ENCODE measurements around the gene CLDN10.

DNA sequence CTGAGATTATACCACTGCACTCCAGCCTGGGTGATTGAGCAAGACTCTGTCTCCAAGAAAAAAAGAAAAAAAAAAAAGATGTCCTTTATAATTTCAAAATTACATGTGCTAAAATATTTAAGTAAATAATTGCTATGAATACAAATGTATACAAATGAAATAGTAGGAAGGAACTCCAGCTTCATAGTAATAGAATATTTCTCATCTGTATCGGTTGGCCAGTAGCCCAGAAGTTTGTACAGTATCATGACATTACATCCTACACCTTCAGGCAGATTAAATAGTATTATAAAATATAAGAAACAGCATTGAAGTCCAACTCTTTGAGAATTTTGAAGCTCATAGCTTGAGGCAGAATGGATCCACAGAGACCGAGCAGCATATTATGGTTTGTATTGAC lies 36.5 kb upstream of the CLDN10 start:
- no peak for TF ChIP-seq EZH2phosphoT487 (IDR thresholded peaks at IDR 0.05; ENCODE audit: low read length)
- TF ChIP-seq, protein P1, sequence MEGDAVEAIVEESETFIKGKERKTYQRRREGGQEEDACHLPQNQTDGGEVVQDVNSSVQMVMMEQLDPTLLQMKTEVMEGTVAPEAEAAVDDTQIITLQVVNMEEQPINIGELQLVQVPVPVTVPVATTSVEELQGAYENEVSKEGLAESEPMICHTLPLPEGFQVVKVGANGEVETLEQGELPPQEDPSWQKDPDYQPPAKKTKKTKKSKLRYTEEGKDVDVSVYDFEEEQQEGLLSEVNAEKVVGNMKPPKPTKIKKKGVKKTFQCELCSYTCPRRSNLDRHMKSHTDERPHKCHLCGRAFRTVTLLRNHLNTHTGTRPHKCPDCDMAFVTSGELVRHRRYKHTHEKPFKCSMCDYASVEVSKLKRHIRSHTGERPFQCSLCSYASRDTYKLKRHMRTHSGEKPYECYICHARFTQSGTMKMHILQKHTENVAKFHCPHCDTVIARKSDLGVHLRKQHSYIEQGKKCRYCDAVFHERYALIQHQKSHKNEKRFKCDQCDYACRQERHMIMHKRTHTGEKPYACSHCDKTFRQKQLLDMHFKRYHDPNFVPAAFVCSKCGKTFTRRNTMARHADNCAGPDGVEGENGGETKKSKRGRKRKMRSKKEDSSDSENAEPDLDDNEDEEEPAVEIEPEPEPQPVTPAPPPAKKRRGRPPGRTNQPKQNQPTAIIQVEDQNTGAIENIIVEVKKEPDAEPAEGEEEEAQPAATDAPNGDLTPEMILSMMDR (IDR thresholded peaks at IDR 0.05; ENCODE audit: low read length), result no peak
